ENCODE results near the gene MSANTD4. TPM values are rescaled to one million over a fixed set of nuclear protein-coding genes. Genes with fewer than 3 reads are reported as not detected.

MSANTD4 gene
- total RNA-seq, 4 donors from 2014 or later = 11.9 to 26.2 (median 17.7) TPM

DNA sequence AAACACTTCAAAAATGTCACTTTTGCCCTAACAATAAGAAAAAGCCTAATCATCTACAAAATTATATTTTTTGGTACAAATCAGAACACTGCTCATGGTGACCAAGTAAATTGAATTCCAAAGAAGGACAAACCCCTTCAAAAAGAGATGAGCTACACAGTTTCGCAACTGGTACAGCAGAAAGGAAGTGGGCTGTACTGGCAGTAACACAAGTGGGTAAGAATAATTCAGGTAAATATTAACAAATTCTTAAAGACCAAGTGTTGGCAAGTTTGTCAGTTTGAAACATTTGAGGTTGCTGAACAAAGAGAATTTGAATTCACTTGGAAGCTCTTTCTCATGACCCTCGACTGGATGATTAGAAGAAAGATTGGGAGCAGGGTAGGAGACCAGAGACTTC is 35.5 kb downstream of the MSANTD4 start:
- TF ChIP-seq, protein P1, sequence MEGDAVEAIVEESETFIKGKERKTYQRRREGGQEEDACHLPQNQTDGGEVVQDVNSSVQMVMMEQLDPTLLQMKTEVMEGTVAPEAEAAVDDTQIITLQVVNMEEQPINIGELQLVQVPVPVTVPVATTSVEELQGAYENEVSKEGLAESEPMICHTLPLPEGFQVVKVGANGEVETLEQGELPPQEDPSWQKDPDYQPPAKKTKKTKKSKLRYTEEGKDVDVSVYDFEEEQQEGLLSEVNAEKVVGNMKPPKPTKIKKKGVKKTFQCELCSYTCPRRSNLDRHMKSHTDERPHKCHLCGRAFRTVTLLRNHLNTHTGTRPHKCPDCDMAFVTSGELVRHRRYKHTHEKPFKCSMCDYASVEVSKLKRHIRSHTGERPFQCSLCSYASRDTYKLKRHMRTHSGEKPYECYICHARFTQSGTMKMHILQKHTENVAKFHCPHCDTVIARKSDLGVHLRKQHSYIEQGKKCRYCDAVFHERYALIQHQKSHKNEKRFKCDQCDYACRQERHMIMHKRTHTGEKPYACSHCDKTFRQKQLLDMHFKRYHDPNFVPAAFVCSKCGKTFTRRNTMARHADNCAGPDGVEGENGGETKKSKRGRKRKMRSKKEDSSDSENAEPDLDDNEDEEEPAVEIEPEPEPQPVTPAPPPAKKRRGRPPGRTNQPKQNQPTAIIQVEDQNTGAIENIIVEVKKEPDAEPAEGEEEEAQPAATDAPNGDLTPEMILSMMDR (IDR thresholded peaks at IDR 0.05) = no peak
- no peak for DNase-seq (ENCODE audit: low spot score)
- ATAC-seq (ENCODE audit: low FRiP score) = no peak

DNA sequence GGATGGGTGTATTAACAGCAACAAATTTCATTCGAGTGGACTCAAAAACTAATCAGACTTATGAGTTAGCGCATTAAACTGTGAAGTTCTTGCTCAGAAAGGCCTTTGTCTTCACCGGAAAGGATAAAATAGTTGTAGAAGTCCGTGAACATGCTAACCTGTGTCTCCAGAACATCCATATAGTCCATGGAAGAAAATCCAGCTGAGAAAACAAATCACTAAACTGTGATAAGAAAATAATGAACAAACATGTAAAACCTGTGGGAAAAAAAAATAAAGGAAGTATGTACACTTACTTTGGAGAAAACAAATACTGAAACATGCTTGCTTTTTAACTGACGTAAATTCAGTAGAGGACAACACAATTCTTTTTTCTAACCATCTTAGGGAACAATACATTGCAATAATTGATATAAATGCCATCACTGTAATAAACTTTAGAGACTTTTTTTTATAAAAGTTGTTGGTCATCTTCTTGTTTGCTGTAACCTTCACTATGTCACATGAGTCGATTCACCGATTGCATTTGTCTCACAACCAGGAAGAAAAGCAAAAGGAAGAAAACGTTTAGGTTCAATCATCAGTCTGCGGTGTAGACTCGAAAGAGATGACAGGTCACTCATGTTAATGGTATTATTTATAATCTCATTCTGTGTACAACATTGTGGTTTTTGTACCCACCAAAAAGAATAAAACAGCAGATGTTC is 41.9 kb downstream of the MSANTD4 start:
- TF ChIP-seq, protein P1 (IDR thresholded peaks at IDR 0.05) = no peak
- no peak for ATAC-seq (ENCODE audit: low FRiP score)
- DNase-seq (ENCODE audit: low spot score) = no peak

DNA sequence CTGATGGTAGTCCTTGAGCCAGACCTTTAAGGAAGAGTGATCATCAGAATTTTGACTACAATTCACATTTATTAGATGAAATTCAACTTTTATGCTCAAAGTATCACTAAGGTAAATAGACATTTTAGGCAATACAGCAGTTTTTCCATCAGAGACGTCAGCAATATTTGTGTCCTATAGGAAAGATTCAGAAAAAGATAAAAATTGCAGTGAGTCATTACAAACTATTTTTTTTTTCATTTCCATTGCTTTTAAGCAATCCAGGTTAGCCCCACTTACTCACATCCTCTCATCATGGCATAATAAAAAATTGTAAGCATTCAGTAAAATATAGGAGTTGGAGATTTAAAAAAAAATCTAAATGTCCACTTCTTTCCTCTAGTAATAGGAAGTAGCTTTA is 46.9 kb downstream of the MSANTD4 start:
- DNase-seq (ENCODE audit: low spot score) (no peak), ATAC-seq (ENCODE audit: low FRiP score) (no peak)
- TF ChIP-seq, protein P1 (IDR thresholded peaks at IDR 0.05) = no peak

DNA sequence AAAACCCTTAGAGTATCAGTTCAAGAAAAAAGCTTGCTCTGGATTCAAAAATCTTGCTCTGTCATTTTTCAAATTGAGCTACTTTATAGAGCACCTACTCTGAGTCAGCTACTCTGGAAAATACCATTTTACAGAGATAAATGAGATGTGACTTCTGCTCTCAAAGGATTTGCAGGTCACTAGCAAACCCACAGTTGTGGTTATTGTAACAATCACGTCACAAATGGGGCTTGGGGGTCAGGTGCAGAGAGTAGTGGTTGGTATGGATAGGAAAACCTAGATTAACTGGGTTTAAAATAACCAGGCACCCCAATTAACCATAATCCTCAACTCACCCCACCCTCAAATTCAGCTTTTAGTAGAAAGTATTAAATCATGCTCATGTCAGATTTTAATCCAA is 52.3 kb downstream of the MSANTD4 start:
- ATAC-seq (ENCODE audit: low FRiP score) (no peak), DNase-seq (ENCODE audit: low spot score) (no peak)
- TF ChIP-seq, protein P1 (IDR thresholded peaks at IDR 0.05) = no peak

DNA sequence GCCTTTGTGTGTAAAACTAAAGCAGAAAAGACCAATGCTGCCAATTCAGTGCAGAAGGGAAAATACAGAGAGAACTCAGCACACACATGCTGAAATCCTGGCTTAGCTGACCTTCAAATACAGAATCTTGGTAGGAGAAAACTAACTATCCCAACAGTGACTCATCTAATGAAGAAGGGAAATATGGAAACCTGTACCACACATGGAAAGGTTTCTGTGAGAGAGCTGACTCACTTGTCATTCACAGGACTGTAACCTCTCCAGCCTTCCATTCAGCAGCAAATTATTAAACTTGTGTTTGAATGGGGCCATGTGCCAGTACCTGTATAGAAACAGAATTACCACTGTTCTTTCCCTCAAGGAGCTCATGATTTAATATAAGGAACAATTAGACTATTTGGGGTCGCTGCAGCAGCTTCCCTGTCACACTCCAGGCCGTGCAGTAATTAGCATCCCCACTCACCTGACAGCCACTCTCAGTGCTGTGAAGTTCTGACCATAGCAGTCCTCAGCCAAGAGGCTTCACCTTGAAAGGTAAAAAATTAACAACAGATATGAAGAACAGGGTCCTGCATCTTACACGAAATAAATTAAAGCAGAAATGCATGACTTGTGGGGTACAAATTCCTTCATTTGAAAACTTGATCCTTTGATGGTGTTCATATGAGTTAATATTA is 53.9 kb downstream of the MSANTD4 start:
- DNase-seq (ENCODE audit: low spot score) (no peak), ATAC-seq (ENCODE audit: low FRiP score) (no peak)
- TF ChIP-seq, protein P1 (IDR thresholded peaks at IDR 0.05) = no peak

DNA sequence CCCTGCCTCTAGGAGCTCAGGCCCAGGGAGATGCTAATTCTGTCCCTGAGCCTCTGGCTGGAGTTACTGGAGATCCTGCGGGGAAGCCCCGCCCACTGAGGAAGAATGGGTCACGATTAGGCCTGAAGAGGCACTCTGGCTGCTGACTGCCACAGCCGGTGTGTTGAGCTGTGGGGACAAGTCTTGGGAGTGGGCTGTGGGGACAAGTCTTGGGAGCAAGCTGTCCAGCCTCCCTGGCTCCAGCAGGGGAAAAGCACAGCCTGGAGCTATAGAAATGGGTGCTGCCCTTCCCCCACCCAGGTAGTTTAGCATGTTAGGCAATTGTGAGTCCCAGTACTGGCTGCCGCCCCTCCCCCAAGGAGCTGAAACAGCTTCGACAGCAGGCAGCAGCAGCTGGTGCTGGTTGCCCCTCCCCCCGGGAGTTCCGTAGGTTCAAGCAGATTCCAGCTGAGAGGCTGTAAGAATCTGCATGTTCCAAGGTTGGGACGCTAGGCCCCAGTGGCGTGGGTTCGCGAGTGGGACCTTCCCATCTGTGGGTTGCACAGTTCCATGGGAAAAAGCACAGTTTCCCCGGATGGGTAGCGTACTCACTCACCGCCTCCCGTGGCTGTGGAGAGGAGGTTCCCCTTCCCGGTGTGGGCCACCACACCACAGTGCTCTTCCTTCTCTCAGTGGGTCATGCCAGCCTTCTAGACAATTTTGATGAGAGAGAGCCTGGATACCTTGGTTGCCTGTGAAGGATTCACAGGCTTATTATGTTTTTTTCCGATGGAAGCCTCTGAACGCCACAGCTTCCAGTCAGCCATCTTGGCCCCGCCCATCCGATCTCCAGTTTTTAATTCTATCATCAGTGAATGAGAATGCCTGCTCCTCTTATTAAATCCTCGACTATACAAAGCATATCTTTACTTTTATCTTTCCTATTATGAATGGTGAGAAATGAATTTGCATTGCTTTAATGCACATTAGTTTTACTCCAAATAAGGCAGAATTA is 61.5 kb downstream of the MSANTD4 start:
- ATAC-seq (ENCODE audit: low FRiP score) = no peak
- TF ChIP-seq, protein P1 (IDR thresholded peaks at IDR 0.05) = no peak

More for the DNA sequence above, 61.5 kb downstream of the MSANTD4 start:
- DNase-seq (ENCODE audit: low spot score) = no peak

Small RNAs within 50 kb of the gene (small RNA-seq; reads per million reads assigned to genes)
- gene RNU6-277P = not detected

Other genes starting within 250 kb of the MSANTD4 start
- 10 to 100 TPM in 1 of 4 donors, 1 to 10 TPM in 3; 2.5 to 12.0 (median 4.4) TPM for gene KBTBD3, start 55.1 kb upstream of the MSANTD4 start, total RNA-seq
- 10 to 100 TPM; 24.5 to 35.8 (median 29.0) TPM for gene AASDHPPT, start 55.4 kb upstream of the MSANTD4 start, total RNA-seq

Measured in omental fat pad (tissue), 4 donors.